Activated B cell treated with CpG ODN at 0.5 μM for 24 hours (primary cell): Measurements from ENCODE around the gene ADH4. TPM values are rescaled to one million over a fixed set of nuclear protein-coding genes. Genes with fewer than 3 reads are reported as not detected.
"Not testable (repeated sequence)": the region's sequence is repeated elsewhere in the genome, so short reads cannot be mapped to it uniquely, and the experiment has no call there.

Experiments
- ATAC-seq: fragments of 200-7000 bp; cut with Tn5 transposase; one replicate; pipeline ENCODE4 v1.10.0; 2021; ENCODE audit warnings: low read depth, mild to moderate bottlenecking, moderate library complexity
- CTCF ChIA-PET: fragments of 350-600 bp; sonication (Branson Sonifier 250); formaldehyde crosslinking; loops from one replicate; lab custom pipeline; 2021; ENCODE audit warnings: antibody characterized with exemption; lab: Charles Lee
- POLR2A ChIA-PET: fragments of 350-600 bp; sonication (Branson Sonifier 250); formaldehyde crosslinking; loops from one replicate; lab custom pipeline; 2021; ENCODE audit warnings: antibody characterized with exemption; lab: Charles Lee
- DNase-seq: peaks from one replicate; pipeline ENCODE4 v3.0.0; 2022
- H3K27ac Mint-ChIP-seq: one replicate; pipeline ENCODE4 v1.8.0; 2020; ENCODE audit warnings: mixed read lengths
- H3K27me3 Mint-ChIP-seq: one replicate; pipeline ENCODE4 v1.8.0; 2021; ENCODE audit warnings: mixed read lengths
- H3K36me3 Mint-ChIP-seq: one replicate; pipeline ENCODE4 v1.8.0; 2021; ENCODE audit warnings: low read depth, mixed read lengths
- H3K4me1 Mint-ChIP-seq: one replicate; pipeline ENCODE4 v1.8.0; 2021; ENCODE audit warnings: mixed read lengths
- H3K4me3 Mint-ChIP-seq: one replicate; pipeline ENCODE4 v1.8.0; 2020; ENCODE audit warnings: mild to moderate bottlenecking, mixed read lengths
- H3K9me3 Mint-ChIP-seq: one replicate; pipeline ENCODE4 v1.8.0; 2020; ENCODE audit warnings: mixed read lengths
- CTCF ChIP-seq: fragments of 200-600 bp; IDR thresholded peaks from one replicate; pipeline ENCODE4 v1.8.0; 2022; ENCODE audit warnings: antibody characterized with exemption, mild to moderate bottlenecking
- intact Hi-C: fragments of 100-400 bp; cut with micrococcal nuclease; formaldehyde crosslinking; loops from one replicate; pipeline ENCODE4 v1.15.1; 2024
- total RNA-seq: library from RNA; stranded (reverse); gene quantifications from 2 replicates; pipeline ENCODE4 v1.2.3, GENCODE V29; 2022

ADH4 gene
- total RNA-seq, 1 donor from 2014 or later, result not detected

GRCh38 chr4:99082192-99082591, 61.9 kb downstream of the ADH4 start:
- Mint-ChIP-seq H3K4me1 (peaks cover 9% of the 10 kb centered on the region), H3K36me3 (peaks cover 70% of the 10 kb centered on the region)

GRCh38 chr4:99080869-99081268, 63.2 kb downstream of the ADH4 start:
- DNase-seq, H3K27me3 Mint-ChIP-seq, CTCF ChIA-PET, ATAC-seq, H3K4me3 Mint-ChIP-seq, H3K4me1 Mint-ChIP-seq, H3K27ac Mint-ChIP-seq, H3K9me3 Mint-ChIP-seq, POLR2A ChIA-PET, intact Hi-C loops: not testable (repeated sequence)
- H3K36me3 Mint-ChIP-seq, result peaks cover 80% of the 10 kb centered on the region

More at GRCh38 chr4:99082192-99082591, 61.9 kb downstream of the ADH4 start:
- Mint-ChIP-seq H3K27ac (no peak overlapping the region), H3K9me3 (no peaks in the 10 kb centered on the region), H3K27me3 (no peaks in the 10 kb centered on the region), H3K4me3 (no peak overlapping the region)
- CTCF ChIA-PET, result no interaction called here
- intact Hi-C loops, result no loop called here
- POLR2A ChIA-PET, result no interaction called here
- DNase-seq (no peak), ATAC-seq (no peak)
- no peak for TF ChIP-seq CTCF

GRCh38 chr4:99079625-99080295, 64.3 kb downstream of the ADH4 start:
- no peaks in the 10 kb centered on the region for H3K27me3 Mint-ChIP-seq
- peaks cover 80% of the 10 kb centered on the region for H3K36me3 Mint-ChIP-seq
- ChIA-PET CTCF (no interaction called here), POLR2A (interaction anchor here (2.8 kb wide), 1 partner anchor 9 kb away, joined by 11 read pairs; the partner anchor contains the start of gene ADH5)
- intact Hi-C loops, result no loop called here
- ATAC-seq (no peak), DNase-seq (no peak)
- no peaks in the 10 kb centered on the region for H3K4me1 Mint-ChIP-seq
- H3K9me3 Mint-ChIP-seq, result no peaks in the 10 kb centered on the region
- TF ChIP-seq CTCF, result no peak
- no peak overlapping the region for H3K27ac Mint-ChIP-seq
- H3K4me3 Mint-ChIP-seq, result no peak overlapping the region

- H3K4me3 Mint-ChIP-seq, result no peak overlapping the region
- no peak overlapping the region for H3K27ac Mint-ChIP-seq
- ChIA-PET POLR2A (interaction anchor here (2.8 kb wide), 1 partner anchor 9 kb away, joined by 11 read pairs; the partner anchor contains the start of gene ADH5), CTCF (interaction anchor here (1.6 kb wide), 1 partner anchor 23 kb away, joined by 5 read pairs; no protein-coding TSS in a partner anchor)
- ATAC-seq (no peak), DNase-seq (no peak)
- H3K9me3 Mint-ChIP-seq, result no peaks in the 10 kb centered on the region
- intact Hi-C loops, result no loop called here
- H3K36me3 Mint-ChIP-seq, result peaks cover 82% of the 10 kb centered on the region
- no peaks in the 10 kb centered on the region for H3K4me1 Mint-ChIP-seq
- no peak for TF ChIP-seq CTCF
- H3K27me3 Mint-ChIP-seq, result no peaks in the 10 kb centered on the region
These were observed 65.0 kb downstream of the ADH4 start for GRCh38 chr4:99078931-99079624.

GRCh38 chr4:99078336-99078735, 65.8 kb downstream of the ADH4 start:
- ATAC-seq, result no peak
- no peak for TF ChIP-seq CTCF
- no peak overlapping the region for H3K4me3 Mint-ChIP-seq
- H3K27ac Mint-ChIP-seq, result no peak overlapping the region
- no peak for DNase-seq
- H3K4me1 Mint-ChIP-seq, result no peaks in the 10 kb centered on the region
- H3K9me3 Mint-ChIP-seq, result no peaks in the 10 kb centered on the region
- CTCF ChIA-PET, result interaction anchor here (1.6 kb wide), 1 partner anchor 22 kb away, joined by 5 read pairs; no protein-coding TSS in a partner anchor
- intact Hi-C loops, result no loop called here
- H3K36me3 Mint-ChIP-seq, result peaks cover 83% of the 10 kb centered on the region
- no peaks in the 10 kb centered on the region for H3K27me3 Mint-ChIP-seq
- POLR2A ChIA-PET, result interaction anchor here (0.6 to 2.8 kb wide), 2 partner anchors 10 to 816 kb away, joined by 3 to 11 read pairs; partner anchors contain the start of genes ADH5 and LAMTOR3
